Activated CD4-positive, alpha-beta memory T cell treated with anti-CD3 and anti-CD28 coated beads, Interleukin-2, amount 10 ng/mL, durations not matched to agents 7 days and 5 days (primary cell): ENCODE measurements around the gene SLC16A11. TPM values are rescaled to one million over a fixed set of nuclear protein-coding genes. Genes with fewer than 3 reads are reported as not detected.
"Not testable (repeated sequence)": the region's sequence is repeated elsewhere in the genome, so short reads cannot be mapped to it uniquely, and the experiment has no call there.

Experiments used
- CTCF ChIA-PET: fragments of 350-600 bp; sonication (Branson Sonifier 250); formaldehyde crosslinking; loops from one replicate; lab custom pipeline; 2021; ENCODE audit warnings: antibody characterized with exemption, inconsistent platforms; lab: Charles Lee
- POLR2A ChIA-PET: fragments of 350-600 bp; sonication (Branson Sonifier 250); formaldehyde crosslinking; loops from one replicate; lab custom pipeline; 2021; ENCODE audit warnings: antibody characterized with exemption; lab: Charles Lee
- DNase-seq: peaks from one replicate; pipeline ENCODE4 v3.0.0-alpha.2; 2020
- H3K27ac Mint-ChIP-seq: one replicate; pipeline ENCODE4 v1.8.0; 2021; ENCODE audit warnings: mild to moderate bottlenecking, mixed read lengths
- H3K27me3 Mint-ChIP-seq: one replicate; pipeline ENCODE4 v1.8.0; 2021; ENCODE audit warnings: mixed read lengths
- H3K36me3 Mint-ChIP-seq: one replicate; pipeline ENCODE4 v1.8.0; 2021; ENCODE audit warnings: low read depth, mixed read lengths
- H3K4me1 Mint-ChIP-seq: one replicate; pipeline ENCODE4 v1.8.0; 2021; ENCODE audit warnings: mixed read lengths
- H3K4me3 Mint-ChIP-seq: one replicate; pipeline ENCODE4 v1.8.0; 2021; ENCODE audit warnings: mild to moderate bottlenecking, mixed read lengths
- H3K9me3 Mint-ChIP-seq: one replicate; pipeline ENCODE4 v1.8.0; 2021; ENCODE audit warnings: mixed read lengths
- total RNA-seq, 2 experiments: library from RNA; stranded (reverse); gene quantifications; one replicate each; pipeline ENCODE4 v1.2.3, GENCODE V29; 2021

Gene SLC16A11
- total RNA-seq, 2 experiments from 2014 or later = 0.35 to 0.73 TPM

GRCh38 chr17:6998855-6999508 is 44.9 kb downstream of the SLC16A11 start:
- peaks cover 11% of the 10 kb centered on the region for H3K4me1 Mint-ChIP-seq
- ChIA-PET POLR2A (no interaction called here), CTCF (no interaction called here)
- no peak overlapping the region for H3K4me3 Mint-ChIP-seq
- H3K27me3 Mint-ChIP-seq = no peaks in the 10 kb centered on the region
- peaks cover 40% of the 10 kb centered on the region for H3K36me3 Mint-ChIP-seq
- no peaks in the 10 kb centered on the region for H3K9me3 Mint-ChIP-seq
- no peak overlapping the region for H3K27ac Mint-ChIP-seq
- no peak for DNase-seq

- H3K27ac Mint-ChIP-seq = no peak overlapping the region
- no peak overlapping the region for H3K4me3 Mint-ChIP-seq
- POLR2A ChIA-PET = no interaction called here
- CTCF ChIA-PET = no interaction called here
- no peaks in the 10 kb centered on the region for H3K27me3 Mint-ChIP-seq
- no peak for DNase-seq
- peaks cover 32% of the 10 kb centered on the region for H3K36me3 Mint-ChIP-seq
- peaks cover 4% of the 10 kb centered on the region for H3K4me1 Mint-ChIP-seq
- no peaks in the 10 kb centered on the region for H3K9me3 Mint-ChIP-seq
Observed at GRCh38 chr17:6997171-6997570, 46.7 kb downstream of the SLC16A11 start.

GRCh38 chr17:6996256-6997011 is 47.5 kb downstream of the SLC16A11 start:
- ChIA-PET CTCF (interaction anchor here (1.1 kb wide), 1 partner anchor 82 kb away, joined by 4 read pairs; no protein-coding TSS in a partner anchor), POLR2A (no interaction called here)
- no peak overlapping the region for H3K4me3 Mint-ChIP-seq
- no peaks in the 10 kb centered on the region for H3K9me3 Mint-ChIP-seq
- H3K4me1 Mint-ChIP-seq = peaks cover 3% of the 10 kb centered on the region
- H3K36me3 Mint-ChIP-seq = peaks cover 28% of the 10 kb centered on the region
- H3K27me3 Mint-ChIP-seq = no peaks in the 10 kb centered on the region
- no peak for DNase-seq
- H3K27ac Mint-ChIP-seq = no peak overlapping the region

GRCh38 chr17:6995500-6996255 is 48.2 kb downstream of the SLC16A11 start, which contains the start of gene ALOX12:
ALOX12 (plus strand) TSS chr17:6996049; CDS start chr17:6996118, 69 bp downstream.
- H3K27me3 Mint-ChIP-seq = no peaks in the 10 kb centered on the region
- no peak within 1 kb of the TSS for H3K4me3 Mint-ChIP-seq
- H3K4me1 Mint-ChIP-seq = peaks cover 3% of the 10 kb centered on the region
- POLR2A ChIA-PET = interaction anchor here (1.8 kb wide), 1 partner anchor 9 kb away, joined by 5 read pairs; no protein-coding TSS in a partner anchor
- H3K9me3 Mint-ChIP-seq = no peaks in the 10 kb centered on the region
- no peak within 1 kb of the TSS for H3K27ac Mint-ChIP-seq
- CTCF ChIA-PET = interaction anchor here (1.1 kb wide), 1 partner anchor 81 kb away, joined by 4 read pairs; no protein-coding TSS in a partner anchor
- no peak for DNase-seq
- peaks cover 23% of the 10 kb centered on the region for H3K36me3 Mint-ChIP-seq

GRCh38 chr17:6994666-6995256 is 49.1 kb downstream of the SLC16A11 start:
- H3K36me3 Mint-ChIP-seq = peaks cover 17% of the 10 kb centered on the region
- H3K4me1 Mint-ChIP-seq = peaks cover 3% of the 10 kb centered on the region
- no peak overlapping the region for H3K27ac Mint-ChIP-seq
- ChIA-PET POLR2A (interaction anchor here (1.8 kb wide), 1 partner anchor 10 kb away, joined by 5 read pairs; no protein-coding TSS in a partner anchor), CTCF (interaction anchor here (1.9 kb wide), 1 partner anchor 9 kb away, joined by 7 read pairs; no protein-coding TSS in a partner anchor)
- H3K4me3 Mint-ChIP-seq = no peak overlapping the region
- no peaks in the 10 kb centered on the region for H3K27me3 Mint-ChIP-seq
- DNase-seq = no peak
- no peaks in the 10 kb centered on the region for H3K9me3 Mint-ChIP-seq

GRCh38 chr17:6994118-6994598 is 49.7 kb downstream of the SLC16A11 start:
- no peaks in the 10 kb centered on the region for H3K27me3 Mint-ChIP-seq
- H3K9me3 Mint-ChIP-seq = no peaks in the 10 kb centered on the region
- no peak for DNase-seq
- peaks cover 3% of the 10 kb centered on the region for H3K4me1 Mint-ChIP-seq
- ChIA-PET POLR2A (interaction anchor here (1.8 kb wide), 1 partner anchor 10 kb away, joined by 5 read pairs; no protein-coding TSS in a partner anchor), CTCF (interaction anchor here (1.9 kb wide), 1 partner anchor 10 kb away, joined by 7 read pairs; no protein-coding TSS in a partner anchor)
- no peak overlapping the region for H3K27ac Mint-ChIP-seq
- peaks cover 14% of the 10 kb centered on the region for H3K36me3 Mint-ChIP-seq
- no peak overlapping the region for H3K4me3 Mint-ChIP-seq

- H3K9me3 Mint-ChIP-seq, H3K4me3 Mint-ChIP-seq, H3K4me1 Mint-ChIP-seq, POLR2A ChIA-PET, H3K27me3 Mint-ChIP-seq, DNase-seq, H3K27ac Mint-ChIP-seq: not testable (repeated sequence)
- CTCF ChIA-PET = interaction anchor here (1.9 kb wide), 1 partner anchor 11 kb away, joined by 7 read pairs; no protein-coding TSS in a partner anchor
- peaks cover 13% of the 10 kb centered on the region for H3K36me3 Mint-ChIP-seq
Observed at GRCh38 chr17:6993613-6994056, 50.3 kb downstream of the SLC16A11 start.

Other genes with a start within 250 kb of the SLC16A11 start
- gene TEKT1, start 212.4 kb downstream of the SLC16A11 start, total RNA-seq = not detected
- gene ALOX12, start 48.0 kb downstream of the SLC16A11 start, total RNA-seq = not detected
- 100 to 1,000 TPM; 187 to 194 TPM for gene RNASEK, start 31.5 kb downstream of the SLC16A11 start, total RNA-seq
- under 1 TPM; 0.80 to 0.88 TPM for gene BCL6B, start 21.0 kb downstream of the SLC16A11 start, total RNA-seq
- gene SLC16A13, start 8.1 kb downstream of the SLC16A11 start, total RNA-seq = 10 to 100 TPM; 26.8 to 28.9 TPM
- not detected for gene CLEC10A, start 36.2 kb upstream of the SLC16A11 start, total RNA-seq
- gene ASGR2, start 70.7 kb upstream of the SLC16A11 start, total RNA-seq = not detected
- under 1 TPM; 0.60 to 0.73 TPM for gene ASGR1, start 135.3 kb upstream of the SLC16A11 start, total RNA-seq
- 1 to 10 TPM; 5.2 to 5.3 TPM for gene DLG4, start 175.7 kb upstream of the SLC16A11 start, total RNA-seq
- 100 to 1,000 TPM; 364 to 370 TPM for gene ACADVL, start 175.8 kb upstream of the SLC16A11 start, total RNA-seq
- 10 to 100 TPM; 47.2 to 49.1 TPM for gene DVL2, start 190.4 kb upstream of the SLC16A11 start, total RNA-seq
- gene PHF23, start 195.4 kb upstream of the SLC16A11 start, total RNA-seq = 10 to 100 TPM; 45.9 to 53.1 TPM
- 100 to 1,000 TPM; 303 to 313 TPM for gene GABARAP, start 198.4 kb upstream of the SLC16A11 start, total RNA-seq
- 100 to 1,000 TPM; 170 to 175 TPM for gene CTDNEP1, start 207.6 kb upstream of the SLC16A11 start, total RNA-seq
- gene ELP5, start 208.1 kb upstream of the SLC16A11 start, total RNA-seq = 10 to 100 TPM; 40.4 to 42.1 TPM
- gene CLDN7, start 218.4 kb upstream of the SLC16A11 start, total RNA-seq = under 1 TPM; 0.15 to 0.80 TPM
- gene SLC2A4, start 237.6 kb upstream of the SLC16A11 start, total RNA-seq = not detected